Thoracic aorta (tissue), 2 donors: ENCODE measurements around the gene PYGL. TPM values are rescaled to one million over a fixed set of nuclear protein-coding genes. Genes with fewer than 3 reads are reported as not detected.
"Not testable (repeated sequence)": the region's sequence is repeated elsewhere in the genome, so short reads cannot be mapped to it uniquely, and the experiment has no call there.

Experiments used
- ATAC-seq: fragments of 150-250 bp; one replicate; pipeline ENCODE4 v1.8.0; 2017; ENCODE audit warnings: low read depth; ENCODE audit not compliant: insufficient number of reproducible peaks, low FRiP score
- DNase-seq: peaks from one replicate; pipeline ENCODE4 v3.0.0-alpha.2; 2020; ENCODE audit warnings: low spot score
- H3K27ac ChIP-seq, 2 donors: fragments of 200-600 bp; sonication (generic); 1 replicate in 1 of 2; 2 replicates in 1 of 2; pipeline ENCODE4 v1.5.1; 2016; ENCODE audit warnings: mild to moderate bottlenecking in 2 of 2, moderate library complexity in 2 of 2
- H3K27me3 ChIP-seq: fragments of 200-600 bp; sonication (generic); replicated peaks from 2 replicates; pipeline ENCODE4 v1.6.0; 2016; ENCODE audit warnings: mild to moderate bottlenecking; ENCODE audit not compliant: insufficient read depth
- H3K36me3 ChIP-seq: fragments of 200-600 bp; sonication (generic); one replicate; pipeline ENCODE4 v1.5.1; 2016
- H3K4me1 ChIP-seq, 2 donors: fragments of 200-600 bp; sonication (generic); 1 replicate in 1 of 2; 2 replicates in 1 of 2; pipeline versions ENCODE4 v1.5.1 to v1.6.0; 2016; ENCODE audit warnings: low read depth in 2 of 2, mild to moderate bottlenecking in 1 of 2; ENCODE audit not compliant: control insufficient read depth in 1 of 2
- H3K4me3 ChIP-seq: fragments of 200-600 bp; sonication (generic); 2 replicates; pipeline ENCODE4 v1.5.1; 2016; ENCODE audit warnings: mild to moderate bottlenecking
- H3K9me3 ChIP-seq: fragments of 200-600 bp; sonication (generic); 2 replicates; pipeline ENCODE4 v1.5.1; 2016
- total RNA-seq, 2 donors: library from RNA; depleted of rRNA; stranded (reverse); fragments of >200 nt; gene quantifications; one replicate each; pipeline versions ENCODE4 v1.1.0 to v1.2.3, GENCODE V29; 2016
- TF ChIP-seq, protein P1 (sequence below): fragments of 200-600 bp; sonication (generic); IDR thresholded peaks from one replicate; pipeline ENCODE4 v1.5.1; 2019; ENCODE audit warnings: antibody characterized with exemption

Gene PYGL
- total RNA-seq, 2 donors from 2014 or later, result 39.9 to 51.2 TPM

DNA sequence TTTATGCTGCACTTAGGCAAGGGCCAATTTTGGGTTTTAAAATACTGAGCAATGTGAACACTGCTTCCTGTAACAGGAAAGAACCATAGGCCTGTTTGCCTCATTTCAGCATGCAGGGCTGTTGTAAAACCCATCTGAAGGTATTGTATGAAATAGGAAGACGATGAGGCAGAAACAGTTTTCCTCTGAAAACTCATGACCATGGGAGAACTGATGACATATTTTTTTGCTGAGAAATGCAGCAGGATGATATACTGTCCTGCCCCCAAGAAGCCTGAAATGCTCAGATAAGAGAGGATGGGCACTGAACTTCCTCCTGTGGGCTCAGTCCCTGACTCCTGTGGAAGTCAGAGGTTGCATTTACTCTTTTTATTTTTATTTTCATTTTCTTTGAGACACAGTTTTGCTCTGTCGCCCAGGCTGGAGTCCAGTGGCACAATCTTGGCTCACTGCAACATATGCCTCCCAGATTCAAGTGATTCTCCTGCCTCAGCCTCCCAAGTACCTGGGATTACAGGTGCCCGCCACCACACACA lies 17.4 kb downstream of the PYGL start:
- ATAC-seq, result no peak
- H3K36me3 ChIP-seq, result peaks cover 26% of the 10 kb centered on the region

DNA sequence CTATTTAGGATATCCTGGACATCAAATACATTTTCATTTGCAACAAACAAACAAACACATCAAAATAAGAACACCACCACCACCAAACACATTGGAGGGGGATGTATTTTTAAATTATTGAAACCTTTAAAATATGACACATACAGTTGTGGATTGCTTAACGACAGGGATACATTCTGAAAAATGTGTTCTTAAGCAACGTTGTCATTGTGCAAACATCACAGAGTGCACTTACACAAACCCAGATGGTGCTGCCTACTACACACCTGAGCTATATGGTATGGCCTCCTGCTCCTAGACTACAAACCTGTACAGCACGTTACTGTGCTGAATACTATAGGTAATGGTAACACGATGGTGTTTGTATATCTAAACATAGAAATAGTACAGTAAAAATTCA lies 19.4 kb downstream of the PYGL start:
- peaks cover 24% of the 10 kb centered on the region for H3K36me3 ChIP-seq
- H3K27me3 ChIP-seq, result no peaks in the 10 kb centered on the region
- peaks cover 0 to 5% of the 10 kb centered on the region in 2 donors for H3K4me1 ChIP-seq
- H3K4me3 ChIP-seq, result no peak overlapping the region
- no peaks in the 10 kb centered on the region for H3K9me3 ChIP-seq
- no peak overlapping the region for H3K27ac ChIP-seq
- TF ChIP-seq, protein P1, sequence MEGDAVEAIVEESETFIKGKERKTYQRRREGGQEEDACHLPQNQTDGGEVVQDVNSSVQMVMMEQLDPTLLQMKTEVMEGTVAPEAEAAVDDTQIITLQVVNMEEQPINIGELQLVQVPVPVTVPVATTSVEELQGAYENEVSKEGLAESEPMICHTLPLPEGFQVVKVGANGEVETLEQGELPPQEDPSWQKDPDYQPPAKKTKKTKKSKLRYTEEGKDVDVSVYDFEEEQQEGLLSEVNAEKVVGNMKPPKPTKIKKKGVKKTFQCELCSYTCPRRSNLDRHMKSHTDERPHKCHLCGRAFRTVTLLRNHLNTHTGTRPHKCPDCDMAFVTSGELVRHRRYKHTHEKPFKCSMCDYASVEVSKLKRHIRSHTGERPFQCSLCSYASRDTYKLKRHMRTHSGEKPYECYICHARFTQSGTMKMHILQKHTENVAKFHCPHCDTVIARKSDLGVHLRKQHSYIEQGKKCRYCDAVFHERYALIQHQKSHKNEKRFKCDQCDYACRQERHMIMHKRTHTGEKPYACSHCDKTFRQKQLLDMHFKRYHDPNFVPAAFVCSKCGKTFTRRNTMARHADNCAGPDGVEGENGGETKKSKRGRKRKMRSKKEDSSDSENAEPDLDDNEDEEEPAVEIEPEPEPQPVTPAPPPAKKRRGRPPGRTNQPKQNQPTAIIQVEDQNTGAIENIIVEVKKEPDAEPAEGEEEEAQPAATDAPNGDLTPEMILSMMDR, result no peak
- no peak for DNase-seq
- ATAC-seq, result no peak

More for the DNA sequence above, 17.4 kb downstream of the PYGL start:
- Histone ChIP-seq H3K27ac (no peak overlapping the region), H3K9me3 (no peaks in the 10 kb centered on the region), H3K27me3 (no peaks in the 10 kb centered on the region), H3K4me1 (no peaks in the 10 kb centered on the region), H3K4me3 (no peak overlapping the region)
- DNase-seq, result no peak
- TF ChIP-seq, protein P1, result no peak

DNA sequence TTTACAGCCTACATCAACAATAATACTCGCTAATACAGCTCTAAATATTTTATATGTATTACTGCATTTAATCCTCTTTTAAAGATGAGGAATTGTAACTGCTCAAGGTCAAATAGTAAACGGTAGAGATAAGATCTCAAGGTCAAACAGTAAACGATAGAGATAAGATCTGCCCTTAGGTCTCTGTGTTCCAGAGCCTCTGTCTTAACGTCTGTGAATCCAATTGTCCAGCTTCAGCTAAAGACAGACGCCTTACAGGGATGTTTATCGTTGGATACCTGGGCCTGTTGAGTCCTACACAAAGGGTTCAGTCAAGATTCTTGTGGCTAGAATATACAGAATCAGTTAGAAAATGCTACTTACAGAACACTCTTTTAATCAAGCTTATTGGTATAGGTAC lies 20.0 kb downstream of the PYGL start:
- ATAC-seq (no peak), DNase-seq (no peak)
- no peaks in the 10 kb centered on the region for H3K9me3 ChIP-seq
- peaks cover 24% of the 10 kb centered on the region for H3K36me3 ChIP-seq
- H3K4me3 ChIP-seq, result no peak overlapping the region
- no peak overlapping the region for H3K27ac ChIP-seq
- no peaks in the 10 kb centered on the region for H3K27me3 ChIP-seq
- H3K4me1 ChIP-seq, result peaks cover 0 to 5% of the 10 kb centered on the region in 2 donors
- TF ChIP-seq, protein P1, result no peak

DNA sequence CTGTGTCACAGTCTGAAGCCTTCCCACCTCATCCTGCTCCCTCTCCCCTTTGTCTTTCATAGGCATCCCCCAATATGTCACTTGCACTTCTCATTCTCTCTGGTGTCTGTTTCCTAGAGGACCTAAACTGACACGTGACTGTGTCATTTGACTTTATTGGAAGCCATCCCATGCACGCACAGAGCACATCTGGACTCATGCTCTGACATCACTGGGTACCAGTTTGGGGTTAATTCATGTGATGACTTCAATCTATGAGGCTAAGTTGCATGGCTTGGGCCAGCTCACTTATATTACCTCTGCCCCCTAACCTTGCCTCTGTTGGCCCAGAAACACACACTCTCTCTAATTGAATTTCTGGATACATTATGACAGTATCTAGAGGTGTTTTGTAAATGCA lies 21.5 kb downstream of the PYGL start:
- TF ChIP-seq, protein P1, result no peak
- ATAC-seq (no peak), DNase-seq (no peak)
- peaks cover 0 to 5% of the 10 kb centered on the region in 2 donors for H3K4me1 ChIP-seq
- no peak overlapping the region for H3K4me3 ChIP-seq
- H3K27ac ChIP-seq, result no peak overlapping the region
- H3K27me3 ChIP-seq, result no peaks in the 10 kb centered on the region
- peaks cover 17% of the 10 kb centered on the region for H3K36me3 ChIP-seq
- H3K9me3 ChIP-seq, result no peaks in the 10 kb centered on the region

DNA sequence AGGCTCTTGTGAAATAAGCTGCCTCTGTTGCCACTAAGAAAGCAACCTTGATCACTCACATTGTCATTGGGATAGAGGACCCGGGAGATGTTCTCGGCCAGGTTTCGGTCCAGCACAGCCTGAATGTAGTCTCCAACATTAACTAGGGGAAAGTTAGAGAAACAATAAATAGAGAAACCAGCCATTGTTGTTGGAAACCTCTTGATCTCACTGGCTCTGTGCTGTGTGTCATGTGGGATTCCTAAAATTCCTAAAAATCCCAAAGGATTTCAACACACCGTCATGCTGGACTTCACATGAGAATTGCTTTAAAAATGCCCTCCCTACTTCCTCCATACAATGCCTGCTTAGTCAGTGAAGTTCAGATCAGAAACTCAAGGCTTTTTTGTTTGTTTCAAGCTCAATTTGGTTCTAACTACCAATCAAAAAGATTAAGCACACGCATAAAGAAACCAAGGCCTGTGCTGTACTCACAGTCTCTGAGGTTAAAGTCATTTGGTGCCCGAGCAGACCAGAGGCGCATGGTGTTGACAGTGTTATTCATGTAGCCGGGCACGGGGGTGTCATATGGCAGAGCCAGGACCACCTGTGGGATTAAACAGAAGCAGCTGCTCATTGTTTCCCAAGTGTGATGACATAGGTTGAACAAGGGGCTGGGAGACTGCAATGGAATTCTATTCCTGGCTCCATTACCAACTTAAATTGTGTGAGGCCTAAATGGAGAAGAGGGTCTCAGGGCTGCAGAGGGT lies 23.6 kb downstream of the PYGL start:
- ATAC-seq, result no peak
- TF ChIP-seq, protein P1, result no peak
- peaks cover 36% of the 10 kb centered on the region for H3K36me3 ChIP-seq

DNA sequence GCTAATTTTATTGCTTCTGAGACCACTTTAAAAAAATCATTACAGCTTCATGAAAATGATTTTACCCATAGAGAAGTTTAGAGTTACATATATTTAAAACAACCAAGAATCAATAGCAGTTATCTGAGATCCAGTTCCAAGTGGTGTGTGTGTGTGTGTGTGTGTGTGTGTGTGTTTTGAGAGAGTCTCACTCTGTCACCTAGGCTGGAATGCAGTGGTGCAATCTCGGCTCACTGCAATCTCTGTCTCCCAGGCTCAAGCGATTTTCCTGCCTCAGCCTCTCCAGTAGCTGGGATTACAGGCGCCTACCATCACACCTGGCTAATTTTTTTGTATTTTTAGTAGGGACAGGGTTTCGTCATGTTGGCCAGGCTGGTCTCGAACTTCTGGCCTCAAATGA lies 24.8 kb downstream of the PYGL start:
- not testable (repeated sequence) for H3K27ac ChIP-seq, H3K4me3 ChIP-seq, DNase-seq, H3K27me3 ChIP-seq, H3K9me3 ChIP-seq, H3K4me1 ChIP-seq, ATAC-seq
- peaks cover 40% of the 10 kb centered on the region for H3K36me3 ChIP-seq

More for the DNA sequence above, 23.6 kb downstream of the PYGL start:
- H3K4me1 ChIP-seq, result peaks cover 0 to 5% of the 10 kb centered on the region in 2 donors
- no peak overlapping the region for H3K27ac ChIP-seq
- no peak for DNase-seq
- H3K27me3 ChIP-seq, result no peaks in the 10 kb centered on the region
- no peaks in the 10 kb centered on the region for H3K9me3 ChIP-seq
- H3K4me3 ChIP-seq, result no peak overlapping the region
